HG02588 (cell line): ENCODE results near the gene MTMR11.
"Not testable (repeated sequence)": the region's sequence is repeated elsewhere in the genome, so short reads cannot be mapped to it uniquely, and the experiment has no call there.

Experiments
- ATAC-seq: cut with Tn5 transposase; IDR thresholded peaks from one replicate; pipeline ENCODE4 v1.9.1; 2021; ENCODE audit warnings: mild to moderate bottlenecking, moderate library complexity; ENCODE audit not compliant: unreplicated experiment

The MTMR11 gene, protein sequence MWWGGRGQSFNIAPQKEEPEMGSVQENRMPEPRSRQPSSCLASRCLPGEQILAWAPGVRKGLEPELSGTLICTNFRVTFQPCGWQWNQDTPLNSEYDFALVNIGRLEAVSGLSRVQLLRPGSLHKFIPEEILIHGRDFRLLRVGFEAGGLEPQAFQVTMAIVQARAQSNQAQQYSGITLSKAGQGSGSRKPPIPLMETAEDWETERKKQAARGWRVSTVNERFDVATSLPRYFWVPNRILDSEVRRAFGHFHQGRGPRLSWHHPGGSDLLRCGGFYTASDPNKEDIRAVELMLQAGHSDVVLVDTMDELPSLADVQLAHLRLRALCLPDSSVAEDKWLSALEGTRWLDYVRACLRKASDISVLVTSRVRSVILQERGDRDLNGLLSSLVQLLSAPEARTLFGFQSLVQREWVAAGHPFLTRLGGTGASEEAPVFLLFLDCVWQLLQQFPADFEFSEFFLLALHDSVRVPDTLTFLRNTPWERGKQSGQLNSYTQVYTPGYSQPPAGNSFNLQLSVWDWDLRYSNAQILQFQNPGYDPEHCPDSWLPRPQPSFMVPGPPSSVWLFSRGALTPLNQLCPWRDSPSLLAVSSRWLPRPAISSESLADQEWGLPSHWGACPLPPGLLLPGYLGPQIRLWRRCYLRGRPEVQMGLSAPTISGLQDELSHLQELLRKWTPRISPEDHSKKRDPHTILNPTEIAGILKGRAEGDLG

DNA sequence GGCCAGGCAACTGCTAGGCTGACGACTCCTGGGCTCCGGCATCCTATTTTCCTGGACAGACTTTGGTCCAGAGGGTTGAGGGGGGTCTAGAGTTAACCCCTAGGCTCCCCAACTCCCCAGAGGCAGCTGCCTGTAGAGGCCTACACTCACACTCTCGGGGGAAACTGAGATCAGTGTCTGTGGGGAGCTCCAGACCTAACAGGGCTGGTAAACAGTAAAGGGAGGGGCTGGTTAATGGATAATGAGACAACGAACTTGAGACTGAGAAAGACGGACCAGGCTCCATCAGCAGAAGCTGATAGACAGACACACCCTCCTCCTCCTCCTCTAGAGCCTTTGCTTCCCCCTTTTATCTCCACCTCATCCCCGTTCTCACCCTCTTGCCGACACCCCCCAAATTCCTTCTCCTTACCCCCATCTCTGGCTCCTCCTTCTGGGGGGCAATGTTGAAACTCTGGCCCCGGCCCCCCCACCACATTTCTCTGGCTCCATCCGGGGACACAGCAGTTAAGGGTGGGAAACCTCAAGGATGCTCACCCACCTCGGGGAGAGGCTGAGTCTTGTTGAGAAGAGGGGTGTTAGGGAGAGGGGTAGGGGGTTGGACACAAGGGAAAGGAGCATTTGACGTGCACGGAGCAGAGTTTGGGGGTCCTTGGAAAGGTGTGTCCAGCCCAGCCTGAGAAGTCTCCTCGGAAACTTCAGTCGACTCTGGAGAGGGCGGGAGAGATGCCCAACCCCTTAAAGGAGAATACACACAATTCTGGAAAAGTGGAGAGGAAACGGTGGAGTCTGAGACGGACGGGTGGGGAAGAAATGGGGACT is at the start of gene MTMR11:
MTMR11 (minus strand) TSS at position 710 of the 822 bp plus-strand sequence; CDS start at position 478, 232 bp downstream.
- no peak for ATAC-seq

DNA sequence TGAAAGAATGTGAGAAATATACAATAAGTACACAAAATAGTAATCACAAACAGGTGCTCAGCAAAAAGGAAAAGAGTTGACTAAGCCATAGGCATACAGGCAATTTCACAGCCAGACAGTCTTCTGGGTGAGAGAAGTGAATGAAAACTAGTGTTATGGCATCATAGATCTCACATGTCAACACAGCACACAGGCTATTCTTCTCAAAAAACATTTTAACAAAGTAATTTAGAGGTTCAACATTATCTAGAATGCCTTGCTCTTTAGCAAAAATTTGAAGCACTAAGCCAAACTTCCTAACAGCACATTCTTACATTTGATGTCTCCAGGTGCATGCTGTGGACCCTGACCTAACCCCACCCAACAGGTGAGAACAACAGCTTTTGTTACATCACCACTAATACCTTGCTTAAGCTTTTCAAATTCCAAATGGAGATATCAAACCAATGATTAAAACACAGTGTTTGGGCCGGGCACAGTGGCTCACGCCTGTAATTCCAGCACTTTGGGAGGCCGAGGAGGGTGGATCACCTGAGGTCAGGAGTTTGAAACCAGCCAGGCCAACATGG is 43.4 kb upstream of the MTMR11 start:
- no peak for ATAC-seq

DNA sequence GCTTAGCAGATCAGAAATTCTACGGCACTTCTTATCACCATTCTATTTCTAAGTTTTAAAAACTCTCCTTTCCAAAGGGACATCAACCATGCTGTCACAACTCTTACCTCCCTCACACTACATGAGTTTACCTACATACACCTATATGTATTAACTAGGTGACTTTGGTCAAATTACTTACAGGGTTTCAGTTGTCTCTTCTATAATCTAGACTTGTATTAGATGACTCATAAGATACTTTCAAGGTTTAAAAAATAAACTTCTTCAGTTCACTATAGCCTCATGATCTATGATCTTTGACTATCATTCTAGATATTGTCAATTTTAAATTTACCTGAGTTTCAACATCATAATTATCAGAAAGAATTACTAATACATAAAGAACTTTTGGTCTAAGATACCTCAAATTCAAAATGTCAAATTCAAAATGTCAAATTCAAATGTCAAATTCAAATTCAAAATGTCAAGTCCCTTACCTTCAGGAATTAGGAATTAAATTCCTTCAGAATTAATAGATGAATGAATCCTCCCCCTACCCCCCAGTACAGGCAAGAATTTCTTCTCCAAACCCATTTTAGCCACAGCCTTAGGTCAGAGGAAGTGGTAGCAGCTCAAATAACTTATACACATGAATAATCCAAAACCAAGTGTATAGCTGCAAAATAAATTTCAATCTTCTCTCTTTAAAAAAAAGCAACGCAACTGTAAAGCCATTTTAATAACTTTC is 42.7 kb upstream of the MTMR11 start:
- no peak for ATAC-seq

DNA sequence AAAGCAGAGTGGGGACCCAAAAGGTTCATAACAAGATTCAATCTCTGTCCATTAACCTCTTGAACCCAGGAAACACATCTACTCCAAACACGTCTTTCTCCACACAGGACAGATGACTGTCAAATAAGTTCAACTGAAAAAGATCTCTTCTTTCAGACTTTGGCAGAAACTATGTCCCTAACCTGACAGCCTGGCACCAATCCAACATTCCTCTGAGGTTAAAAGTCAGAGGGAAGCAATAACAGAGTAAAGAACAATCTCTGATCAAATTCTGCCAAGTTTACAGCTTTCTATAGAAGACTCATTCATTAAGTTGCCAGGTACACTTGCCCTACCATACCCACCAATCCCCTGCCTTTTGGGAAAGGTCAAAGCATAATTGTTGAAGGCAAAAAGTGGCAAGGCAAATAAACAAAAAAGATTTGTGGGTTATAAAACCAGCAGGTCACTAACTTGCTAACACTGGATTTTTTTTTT is 41.9 kb upstream of the MTMR11 start:
- ATAC-seq, result no peak

DNA sequence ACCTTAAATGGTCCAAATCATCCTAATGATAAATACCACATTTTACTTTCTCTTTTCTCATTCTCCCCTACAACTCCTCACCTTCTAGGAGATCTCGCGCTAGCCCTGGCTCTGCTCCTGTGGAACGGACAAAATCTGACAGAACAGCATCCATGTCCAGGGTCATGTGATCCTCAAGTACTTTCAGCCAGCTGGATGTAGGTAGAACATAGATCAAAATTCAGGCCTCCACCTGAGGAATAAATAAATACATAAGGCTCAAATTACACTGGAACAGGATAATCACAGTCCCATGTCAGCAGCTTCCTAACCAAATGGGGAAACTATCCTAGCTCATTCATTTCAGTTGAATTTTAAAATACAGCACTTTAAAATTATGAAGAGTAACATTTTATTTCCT is 40.7 kb upstream of the MTMR11 start:
- no peak for ATAC-seq

DNA sequence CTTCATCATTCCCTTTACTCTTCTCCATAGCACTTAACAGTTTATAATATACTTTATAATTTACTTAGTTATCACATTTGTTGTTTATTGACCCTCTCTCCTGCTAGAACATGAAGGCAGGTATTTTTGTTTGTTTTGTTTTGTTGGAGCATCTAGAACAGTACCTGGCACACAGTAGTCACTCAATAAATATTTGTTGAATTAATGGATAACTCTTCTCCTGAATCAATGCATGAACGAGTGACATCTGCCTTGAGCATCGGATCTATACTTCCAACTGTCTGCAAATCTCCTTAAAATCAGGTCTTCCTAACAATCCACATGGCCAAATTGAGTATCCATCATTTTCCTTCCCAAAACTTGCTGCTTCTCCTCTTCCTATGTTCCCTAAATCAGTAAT is 35.9 kb upstream of the MTMR11 start:
- no peak for ATAC-seq

DNA sequence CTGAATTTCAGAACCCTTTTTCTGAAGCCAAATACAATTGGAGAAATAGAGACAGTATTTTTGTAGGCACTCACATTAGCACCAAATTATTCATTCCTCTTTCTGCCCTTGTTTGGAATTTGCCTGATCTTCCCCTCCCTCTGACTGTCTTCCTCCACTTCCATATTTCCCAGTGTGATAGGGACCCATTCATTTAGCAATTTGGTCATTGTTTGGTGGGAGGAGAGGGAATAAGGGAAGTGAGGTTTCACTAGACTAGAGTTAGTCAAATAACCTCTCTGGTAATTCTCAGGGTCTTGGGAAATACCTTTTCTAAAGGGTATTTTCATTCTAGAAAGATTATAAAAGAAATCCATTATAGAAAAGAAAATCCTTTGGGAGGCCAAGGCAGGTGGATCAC is 31.0 kb upstream of the MTMR11 start:
- no peak for ATAC-seq

DNA sequence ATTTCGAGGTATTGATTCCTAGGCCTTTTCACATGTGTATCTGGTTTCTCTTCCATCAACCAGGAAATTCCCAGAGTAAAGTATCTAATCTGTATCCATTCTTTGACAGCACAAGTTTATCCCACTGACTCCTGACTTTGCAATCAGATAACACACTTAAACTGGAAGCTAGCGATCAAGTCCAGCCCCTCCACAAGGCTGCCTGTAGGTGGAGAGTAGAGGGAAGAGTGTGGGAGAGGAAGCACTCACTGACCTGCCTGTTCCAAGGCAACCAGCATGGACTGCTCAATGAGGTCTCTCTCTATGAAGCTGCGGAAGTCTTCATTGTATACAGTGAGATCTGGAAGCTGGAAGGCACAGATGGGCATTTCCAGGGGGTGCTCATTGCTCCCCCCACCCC is 30.4 kb upstream of the MTMR11 start:
- ATAC-seq, result no peak

DNA sequence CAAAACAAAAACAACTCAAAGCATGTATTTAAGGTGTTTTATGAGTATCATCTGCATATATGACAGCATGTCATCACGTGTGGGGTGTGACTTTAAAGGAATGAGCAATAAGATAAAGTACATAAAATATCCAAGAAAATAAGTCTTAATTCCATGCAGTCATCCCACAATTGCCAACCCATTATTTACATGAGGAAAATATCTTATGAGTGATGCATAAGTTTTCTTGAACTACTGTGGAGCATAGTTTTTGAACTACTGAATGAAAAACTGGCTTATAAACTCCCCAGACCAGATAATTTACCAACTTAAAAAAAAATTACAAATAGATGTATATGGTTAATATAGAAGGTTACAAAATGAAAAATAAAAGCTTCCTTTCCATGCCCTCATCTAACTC is 29.7 kb upstream of the MTMR11 start:
- no peak for ATAC-seq

DNA sequence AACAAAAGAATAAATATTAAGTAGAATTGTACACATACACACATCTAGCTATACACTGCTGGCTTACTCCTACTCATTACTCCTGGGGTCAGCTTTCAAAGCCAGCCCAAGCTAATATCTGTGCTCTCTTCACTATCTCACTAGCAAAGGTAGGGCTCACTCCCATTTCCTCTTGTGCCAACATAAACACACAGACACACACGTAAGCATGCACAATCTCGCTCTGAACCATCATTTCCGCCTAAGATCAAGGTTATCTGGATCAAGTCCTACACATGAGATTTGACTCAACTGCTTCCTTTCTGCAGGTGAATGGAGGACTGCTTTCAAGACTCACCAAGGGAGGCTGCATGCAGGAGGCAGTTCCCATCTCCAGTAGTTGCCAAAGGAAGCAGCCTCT is 28.8 kb upstream of the MTMR11 start:
- ATAC-seq, result no peak

DNA sequence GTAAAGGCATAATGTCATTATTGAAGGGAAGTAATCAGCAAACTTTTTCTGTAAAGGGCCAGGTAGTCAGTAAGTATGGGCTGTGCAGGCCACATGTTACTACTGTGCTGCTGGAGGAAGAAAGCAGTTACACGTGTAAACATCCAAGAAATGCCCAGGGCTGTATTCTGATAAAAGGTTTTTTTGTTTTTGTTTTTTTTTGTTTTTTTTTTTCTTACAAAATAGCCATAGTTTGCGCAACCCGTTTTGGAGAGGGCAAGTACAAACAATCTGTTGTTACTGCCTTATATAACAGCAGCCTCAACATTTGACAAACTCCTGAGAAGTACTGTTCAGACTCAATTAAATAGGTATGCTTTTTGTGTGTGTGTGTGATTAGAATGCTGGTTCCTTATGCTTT is 26.7 kb upstream of the MTMR11 start:
- no peak for ATAC-seq

DNA sequence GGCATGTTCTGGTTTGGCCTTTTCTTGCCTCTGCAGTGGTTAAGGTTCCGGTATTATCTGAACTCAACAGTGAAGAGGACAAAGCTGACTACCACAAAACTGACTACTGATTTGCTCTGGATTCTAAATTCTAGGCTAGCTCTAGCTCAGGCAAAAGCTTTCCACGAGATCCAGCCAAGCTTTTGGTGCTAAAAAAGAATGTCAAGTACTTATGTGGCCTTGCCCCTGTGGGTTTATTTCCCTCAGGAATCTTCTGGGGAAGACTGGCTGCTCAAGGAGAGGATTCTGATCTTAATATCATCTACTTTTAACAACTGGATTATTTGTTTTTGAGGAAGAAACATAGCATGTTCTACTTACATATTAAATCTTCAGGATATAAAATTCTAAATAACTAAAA is 26.1 kb upstream of the MTMR11 start:
- ATAC-seq, result no peak

DNA sequence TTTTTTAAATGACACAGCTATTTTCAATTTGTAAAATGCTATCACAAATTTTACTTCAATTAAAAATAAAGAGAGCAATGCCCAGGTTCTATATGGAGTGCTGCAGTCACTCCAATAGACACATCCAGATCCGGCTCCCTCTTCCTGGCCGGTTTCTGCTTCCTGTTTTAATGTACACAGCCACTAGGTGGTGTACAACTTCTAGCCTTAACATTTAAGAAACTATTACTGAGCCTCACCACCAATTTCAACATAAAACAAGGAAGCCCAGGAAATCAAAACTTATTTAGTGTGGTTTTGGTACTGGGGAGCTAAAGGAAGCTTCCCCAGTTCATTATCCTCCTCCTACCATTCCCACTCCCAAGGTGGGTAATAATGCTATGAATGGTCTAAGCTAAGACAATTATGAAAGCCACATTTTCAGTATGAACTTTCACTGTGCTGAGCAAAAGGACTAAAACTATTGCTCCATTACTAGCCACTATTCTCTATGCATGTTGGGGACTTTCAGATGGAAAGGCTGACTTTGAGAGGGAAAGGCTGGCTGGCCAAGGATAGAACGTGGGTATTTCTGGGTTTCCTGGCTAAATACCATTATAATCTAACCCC is 25.5 kb upstream of the MTMR11 start:
- ATAC-seq, result no peak

DNA sequence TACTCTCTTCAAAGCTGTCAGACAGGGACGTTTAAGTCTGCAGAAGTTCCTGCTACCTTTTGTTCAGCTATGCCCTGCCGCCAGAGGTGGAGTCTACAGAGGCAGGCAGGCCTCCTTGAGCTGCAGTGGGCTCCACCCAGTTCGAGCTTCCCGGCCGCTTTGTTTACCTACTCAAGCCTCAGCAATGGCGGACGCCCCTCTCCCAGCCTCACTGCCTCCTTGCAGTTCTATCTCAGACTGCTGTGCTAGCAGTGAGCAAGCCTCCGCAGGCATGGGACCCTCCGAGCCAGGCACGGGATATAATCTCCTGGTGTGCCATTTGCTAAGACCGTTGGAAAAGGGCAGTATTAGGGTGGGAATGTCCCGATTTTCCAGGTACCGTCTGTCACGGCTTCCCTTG is 20.9 kb upstream of the MTMR11 start:
- not testable (repeated sequence) for ATAC-seq

DNA sequence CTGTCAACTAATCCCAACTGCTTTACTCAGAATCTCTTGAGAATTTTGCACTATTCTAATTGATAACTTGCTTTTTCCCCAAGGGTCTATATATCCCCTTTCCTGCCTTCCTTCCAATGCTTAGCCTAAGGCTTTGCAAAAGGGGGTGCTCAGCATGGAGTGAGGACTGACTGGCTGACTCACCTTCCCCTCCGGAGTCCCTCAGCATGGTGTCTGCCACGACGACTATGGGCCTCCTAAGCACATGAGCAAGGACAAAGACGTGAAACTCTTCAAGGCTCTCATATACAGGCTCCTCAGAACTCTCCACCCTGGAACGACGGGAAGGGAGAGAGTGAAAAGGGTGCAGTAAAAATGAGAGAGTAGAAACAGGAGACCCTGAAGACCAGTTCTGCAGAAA is 13.2 kb upstream of the MTMR11 start:
- no peak for ATAC-seq

DNA sequence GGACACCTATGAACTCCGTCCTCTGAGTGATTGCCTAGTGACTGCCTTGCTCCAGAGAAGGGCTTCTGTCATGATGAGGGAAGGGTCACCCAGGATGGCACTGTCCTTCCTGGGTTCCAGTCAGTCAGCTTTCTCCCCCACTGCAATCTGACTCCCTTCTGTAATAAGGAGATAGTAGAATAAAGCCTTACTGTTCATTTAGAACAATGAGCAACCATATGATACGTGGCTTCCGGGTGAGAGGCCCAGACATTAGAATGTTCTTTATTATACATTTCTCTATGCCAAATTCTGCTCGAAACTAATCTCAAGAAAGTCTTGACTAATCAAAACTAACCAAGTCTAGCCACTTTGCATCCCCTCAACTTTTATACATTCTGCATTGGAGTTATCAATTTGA is 8.5 kb upstream of the MTMR11 start:
- no peak for ATAC-seq

DNA sequence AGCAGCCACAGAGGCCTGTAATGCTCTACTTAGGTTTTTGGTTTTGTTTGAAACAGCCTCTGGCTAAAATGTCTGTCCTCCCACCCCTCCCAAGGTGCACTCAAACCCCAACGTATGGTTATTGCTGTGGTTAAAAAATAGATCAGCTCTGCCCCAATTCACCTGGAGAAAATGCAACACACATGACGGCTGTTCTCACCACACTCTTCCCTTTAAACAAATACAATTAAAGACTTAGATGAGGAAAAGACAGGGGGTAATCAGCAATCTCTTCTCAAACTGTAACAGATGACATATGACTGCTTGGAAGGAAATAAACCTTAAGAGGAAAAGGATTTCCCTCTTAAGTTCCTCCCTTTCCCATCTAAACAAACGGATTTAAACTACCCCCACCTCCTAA is 6.2 kb upstream of the MTMR11 start:
- no peak for ATAC-seq

DNA sequence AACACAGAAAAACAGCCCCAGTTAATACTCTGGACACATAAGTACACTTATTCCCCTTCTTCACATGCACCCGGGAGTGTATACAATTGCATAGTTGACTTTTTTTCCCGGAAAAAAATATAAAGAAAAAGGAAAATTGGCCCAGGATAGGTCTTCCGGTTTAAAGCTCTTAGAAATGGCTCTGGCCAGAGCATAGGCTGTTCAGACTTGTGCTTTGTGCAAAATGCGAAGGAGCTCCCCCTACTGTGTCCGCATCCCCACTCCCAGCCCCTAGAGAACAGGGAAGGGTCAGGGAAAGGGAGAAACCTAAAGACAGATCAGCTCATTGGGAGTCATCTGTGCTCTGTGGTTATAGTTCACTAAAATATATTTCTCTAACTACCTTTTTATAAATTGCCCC is 5.5 kb upstream of the MTMR11 start:
- ATAC-seq, result no peak

DNA sequence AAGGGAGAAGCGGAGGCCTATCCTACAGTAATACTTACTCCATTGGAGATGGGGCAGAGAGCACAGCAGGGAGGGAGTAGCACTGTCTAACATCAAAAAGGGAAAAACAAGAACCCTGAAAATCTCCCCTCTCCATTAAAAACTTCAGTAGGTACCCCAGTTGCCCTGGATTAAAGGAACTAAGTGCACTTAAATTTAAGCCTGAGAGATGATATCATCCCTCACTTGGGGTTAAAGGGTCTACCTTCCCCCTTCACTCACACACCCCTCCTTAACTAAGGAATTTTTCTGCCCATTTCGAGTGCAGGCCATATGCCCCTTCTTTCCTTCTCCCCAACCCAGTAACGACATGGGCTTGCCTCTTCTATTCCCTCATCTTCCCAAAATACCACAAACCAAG is 3.7 kb upstream of the MTMR11 start:
- no peak for ATAC-seq

DNA sequence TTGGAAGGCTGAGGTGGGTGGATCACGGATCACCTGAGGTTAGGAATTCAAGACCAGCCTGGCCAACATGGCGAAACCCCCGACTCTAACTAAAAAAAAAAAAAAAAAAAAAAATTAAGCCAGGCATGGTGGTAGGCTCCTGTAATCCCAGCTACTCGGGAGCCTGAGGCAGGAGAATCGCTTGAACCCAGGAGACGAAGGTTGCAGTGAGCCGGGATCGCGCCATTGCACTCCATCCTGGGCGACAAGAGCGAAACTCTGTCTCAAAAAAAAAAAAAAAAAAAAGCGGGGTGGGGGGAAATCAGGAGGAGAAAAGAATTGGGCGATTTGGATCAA is 2.0 kb upstream of the MTMR11 start:
- not testable (repeated sequence) for ATAC-seq
